ENCODE data around the gene CDA.

CDA gene

GRCh38 chr1:20660363-20660762, 71.5 kb downstream of the CDA start:
- Mint-ChIP-seq H3K4me3 (peak overlapping the region; percentile 99 to 100 (median 100)), H3K9me3 (no peaks in the 10 kb centered on the region), H3K36me3 (ENCODE audit: low read depth) (peaks cover 22% of the 10 kb centered on the region), H3K27me3 (ENCODE audit: low read depth) (no peaks in the 10 kb centered on the region), H3K27ac (peak overlapping the region; percentile 33 to 96 (median 89)), H3K4me1 (peaks cover 35% of the 10 kb centered on the region)
- TF ChIP-seq, protein P1, sequence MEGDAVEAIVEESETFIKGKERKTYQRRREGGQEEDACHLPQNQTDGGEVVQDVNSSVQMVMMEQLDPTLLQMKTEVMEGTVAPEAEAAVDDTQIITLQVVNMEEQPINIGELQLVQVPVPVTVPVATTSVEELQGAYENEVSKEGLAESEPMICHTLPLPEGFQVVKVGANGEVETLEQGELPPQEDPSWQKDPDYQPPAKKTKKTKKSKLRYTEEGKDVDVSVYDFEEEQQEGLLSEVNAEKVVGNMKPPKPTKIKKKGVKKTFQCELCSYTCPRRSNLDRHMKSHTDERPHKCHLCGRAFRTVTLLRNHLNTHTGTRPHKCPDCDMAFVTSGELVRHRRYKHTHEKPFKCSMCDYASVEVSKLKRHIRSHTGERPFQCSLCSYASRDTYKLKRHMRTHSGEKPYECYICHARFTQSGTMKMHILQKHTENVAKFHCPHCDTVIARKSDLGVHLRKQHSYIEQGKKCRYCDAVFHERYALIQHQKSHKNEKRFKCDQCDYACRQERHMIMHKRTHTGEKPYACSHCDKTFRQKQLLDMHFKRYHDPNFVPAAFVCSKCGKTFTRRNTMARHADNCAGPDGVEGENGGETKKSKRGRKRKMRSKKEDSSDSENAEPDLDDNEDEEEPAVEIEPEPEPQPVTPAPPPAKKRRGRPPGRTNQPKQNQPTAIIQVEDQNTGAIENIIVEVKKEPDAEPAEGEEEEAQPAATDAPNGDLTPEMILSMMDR (IDR thresholded peaks at IDR 0.05; ENCODE audit: unreplicated experiment in 3 of 3) = no peak

GRCh38 chr1:20660847-20661206, 71.9 kb downstream of the CDA start:
- Mint-ChIP-seq H3K4me3 (peak overlapping the region; percentile 99 to 100 (median 100)), H3K27me3 (ENCODE audit: low read depth) (no peaks in the 10 kb centered on the region), H3K36me3 (ENCODE audit: low read depth) (peaks cover 21% of the 10 kb centered on the region), H3K27ac (peak overlapping the region; percentile 89 to 98 (median 96)), H3K4me1 (peaks cover 35% of the 10 kb centered on the region), H3K9me3 (no peaks in the 10 kb centered on the region)
- TF ChIP-seq, protein P1 (IDR thresholded peaks at IDR 0.05; ENCODE audit: unreplicated experiment in 3 of 3) = no peak

- peak within 1 kb of the TSS; percentile 99 to 100 (median 100) for H3K4me3 Mint-ChIP-seq
- H3K36me3 Mint-ChIP-seq (ENCODE audit: low read depth) = peaks cover 15% of the 10 kb centered on the region
- H3K27ac Mint-ChIP-seq = peak within 1 kb of the TSS; percentile 89 to 98 (median 96)
- TF ChIP-seq, protein P1 (IDR thresholded peaks at IDR 0.05; ENCODE audit: unreplicated experiment in 3 of 3) = peak; percentile 37 to 49 (median 44)
- no peaks in the 10 kb centered on the region for H3K9me3 Mint-ChIP-seq
- peaks cover 34% of the 10 kb centered on the region for H3K4me1 Mint-ChIP-seq
- no peaks in the 10 kb centered on the region for H3K27me3 Mint-ChIP-seq (ENCODE audit: low read depth)
Measured at GRCh38 chr1:20661207-20662109, 72.6 kb downstream of the CDA start, which contains the start of gene DDOST. Gene DDOST (minus strand): TSS chr1:20661369. CDS start chr1:20661350, 19 bp downstream.

DNA sequence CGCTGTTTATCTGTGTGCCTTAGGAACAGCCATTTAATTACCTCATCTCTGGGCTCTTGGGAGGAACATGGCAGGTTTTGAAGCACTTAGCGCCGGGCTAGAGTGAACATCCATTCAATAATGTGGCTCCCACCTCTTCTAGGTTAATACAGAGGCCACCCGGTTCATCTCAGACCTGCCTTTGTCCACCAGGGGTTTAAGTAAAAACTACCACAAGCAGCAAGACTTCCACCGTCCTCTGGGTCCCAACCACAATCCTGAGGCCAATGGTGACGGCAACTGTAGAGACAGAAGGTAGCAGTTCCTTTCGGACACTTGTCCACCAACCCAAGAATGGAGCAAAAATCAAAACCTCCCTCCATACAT, 73.2 kb downstream of the CDA start:
- Mint-ChIP-seq H3K27ac (peak overlapping the region; percentile 89 to 98 (median 96)), H3K27me3 (ENCODE audit: low read depth) (no peaks in the 10 kb centered on the region), H3K36me3 (ENCODE audit: low read depth) (peaks cover 8% of the 10 kb centered on the region), H3K4me1 (peaks cover 30% of the 10 kb centered on the region), H3K4me3 (peak overlapping the region; percentile 99 to 100 (median 100)), H3K9me3 (no peaks in the 10 kb centered on the region)
- TF ChIP-seq, protein P1 (IDR thresholded peaks at IDR 0.05; ENCODE audit: unreplicated experiment in 3 of 3) = no peak

DNA sequence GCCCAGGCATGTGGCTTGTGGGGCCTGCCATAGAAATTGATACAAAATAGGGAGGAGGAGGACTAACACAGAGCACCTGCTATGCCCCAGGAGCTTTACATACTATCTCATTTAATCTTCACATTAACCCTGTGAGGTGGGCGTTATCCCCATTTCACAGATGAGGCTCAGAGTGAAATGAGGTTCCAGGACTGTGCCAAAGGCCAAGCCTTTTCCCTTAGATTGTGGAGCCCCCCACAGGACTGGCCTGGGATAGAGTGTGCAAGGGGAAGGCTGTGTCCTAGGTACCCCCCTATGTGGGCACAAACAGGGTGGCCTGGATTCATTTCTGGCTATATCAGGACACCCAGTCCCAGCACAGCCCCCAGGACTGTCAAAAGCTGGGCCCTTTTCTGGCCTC, 74.5 kb downstream of the CDA start:
- Mint-ChIP-seq H3K9me3 (no peaks in the 10 kb centered on the region), H3K4me3 (peak overlapping the region; percentile 99 to 100 (median 100)), H3K36me3 (ENCODE audit: low read depth) (peaks cover 5% of the 10 kb centered on the region), H3K27me3 (ENCODE audit: low read depth) (no peaks in the 10 kb centered on the region), H3K27ac (peak overlapping the region in 2 of 3 experiments; percentile 26 to 89), H3K4me1 (peaks cover 30% of the 10 kb centered on the region)
- TF ChIP-seq, protein P1 (IDR thresholded peaks at IDR 0.05; ENCODE audit: unreplicated experiment in 3 of 3) = no peak

Data from nephron (organoid).